IMR-90 (cell line): ENCODE data around the gene FAM83F. TPM values are rescaled to one million over a fixed set of nuclear protein-coding genes. Genes with fewer than 3 reads are reported as not detected.

ENCODE experiments used
- ATAC-seq: fragments of 200-7000 bp; cut with Tn5 transposase; 2 replicates; pipeline ENCODE4 v1.9.1; 2020; ENCODE audit warnings: low read depth, mild to moderate bottlenecking, moderate library complexity
- BruUV-seq: library from RNA; stranded (reverse); fragments of 400-500 nt; replicated peaks from 2 replicates; lab custom pipeline; 2021; lab: Mats Ljungman, UMichigan
- CTCF ChIA-PET: fragments of 300-600 bp; formaldehyde crosslinking; extraction: SDS; loops from one replicate; lab custom pipeline; 2021; ENCODE audit warnings: antibody characterized with exemption; lab: Yijun Ruan, JAX
- POLR2A ChIA-PET: fragments of 300-600 bp; sonication (Branson Sonifier 250); formaldehyde crosslinking; loops from one replicate; lab custom pipeline; 2022; ENCODE audit warnings: antibody characterized with exemption; ENCODE audit not compliant: unreplicated experiment; lab: Charles Lee
- DNase-seq: peaks from one replicate; pipeline ENCODE4 v3.0.0; 2013
- H2AFZ ChIP-seq: replicated peaks from 2 replicates; pipeline ENCODE3; 2013; ENCODE audit warnings: low read length, mild to moderate bottlenecking; ENCODE audit not compliant: poor library complexity
- H2AK5ac ChIP-seq: 2 replicates; pipeline ENCODE4 v1.6.1; 2013; ENCODE audit warnings: low read depth, low read length, inconsistent platforms
- H2AK9ac ChIP-seq: replicated peaks from 2 replicates; pipeline ENCODE3; 2013; ENCODE audit warnings: mild to moderate bottlenecking, low read depth, low read length, moderate library complexity; ENCODE audit not compliant: poor library complexity
- H2BK120ac ChIP-seq: 2 replicates; pipeline ENCODE4 v1.6.1; 2013; ENCODE audit warnings: low read depth, low read length, inconsistent platforms
- H2BK15ac ChIP-seq: 3 replicates; pipeline ENCODE4 v1.6.1; 2013; ENCODE audit warnings: low read depth, low read length, inconsistent platforms
- H2BK20ac ChIP-seq: 2 replicates; pipeline ENCODE4 v1.6.1; 2013; ENCODE audit warnings: low read depth, mild to moderate bottlenecking, inconsistent platforms, low read length, moderate library complexity
- H2BK5ac ChIP-seq: 2 replicates; pipeline ENCODE4 v1.6.1; 2013; ENCODE audit warnings: mild to moderate bottlenecking, low read depth, low read length, inconsistent platforms; ENCODE audit not compliant: poor library complexity, severe bottlenecking
- H3K14ac ChIP-seq: replicated peaks from 2 replicates; pipeline ENCODE4 v1.6.1; 2013; ENCODE audit warnings: low read depth, low read length, inconsistent platforms
- H3K18ac ChIP-seq: 2 replicates; pipeline ENCODE4 v1.6.1; 2013; ENCODE audit warnings: low read depth, low read length, control low read depth
- H3K23ac ChIP-seq: 2 replicates; pipeline ENCODE4 v1.6.1; 2013; ENCODE audit warnings: low read depth, low read length, inconsistent platforms
- H3K27ac ChIP-seq: 2 replicates; pipeline ENCODE4 v1.5.1; 2013; ENCODE audit warnings: mild to moderate bottlenecking, control low read depth, low read length; ENCODE audit not compliant: insufficient read depth
- H3K27me3 ChIP-seq: 2 replicates; pipeline ENCODE4 v1.6.1; 2013; ENCODE audit warnings: low read length; ENCODE audit not compliant: control insufficient read depth, insufficient read depth
- H3K36me3 ChIP-seq: 2 replicates; pipeline ENCODE4 v1.6.1; 2013; ENCODE audit warnings: low read length, mixed read lengths; ENCODE audit not compliant: control insufficient read depth, insufficient read depth
- H3K4ac ChIP-seq: 2 replicates; pipeline ENCODE4 v1.6.1; 2013; ENCODE audit warnings: low read depth, low read length, inconsistent platforms
- H3K4me1 ChIP-seq: 2 replicates; pipeline ENCODE4 v1.6.1; 2013; ENCODE audit warnings: low read length, mixed read lengths; ENCODE audit not compliant: control insufficient read depth, insufficient read depth
- H3K4me2 ChIP-seq: 2 replicates; pipeline ENCODE4 v1.6.1; 2013; ENCODE audit warnings: low read depth, mild to moderate bottlenecking, control low read depth, low read length, moderate library complexity
- H3K4me3 ChIP-seq: 2 replicates; pipeline ENCODE4 v1.5.1; 2013; ENCODE audit warnings: low read depth, mild to moderate bottlenecking, control low read depth, low read length, moderate library complexity; ENCODE audit not compliant: insufficient read depth
- H3K56ac ChIP-seq: 2 replicates; pipeline ENCODE4 v1.6.1; 2013; ENCODE audit warnings: low read length, inconsistent platforms; ENCODE audit not compliant: insufficient read depth; ENCODE audit errors: extremely low read depth
- H3K79me1 ChIP-seq, 2 experiments: 2 replicates each; pipeline ENCODE4 v1.6.1; 2013; ENCODE audit warnings: low read length in 2 of 2, inconsistent platforms in 1 of 2, low read depth in 1 of 2
- H3K9ac ChIP-seq: 2 replicates; pipeline ENCODE4 v1.6.1; 2013; ENCODE audit warnings: low read depth, low read length, control low read depth
- H3K9me1 ChIP-seq: 2 replicates; pipeline ENCODE4 v1.6.1; 2013; ENCODE audit warnings: low read length, inconsistent platforms; ENCODE audit not compliant: insufficient read depth
- H3K9me3 ChIP-seq: 2 replicates; pipeline ENCODE4 v1.6.1; 2013; ENCODE audit warnings: low read length; ENCODE audit not compliant: control insufficient read depth, insufficient read depth
- H4K20me1 ChIP-seq: 2 replicates; pipeline ENCODE4 v1.6.1; 2013; ENCODE audit warnings: low read length, inconsistent platforms; ENCODE audit not compliant: insufficient read depth
- H4K5ac ChIP-seq: 2 replicates; pipeline ENCODE4 v1.6.1; 2013; ENCODE audit warnings: mild to moderate bottlenecking, low read depth, low read length, control low read depth
- H4K8ac ChIP-seq, 2 experiments: 2 replicates each; pipeline ENCODE4 v1.6.1; 2013; ENCODE audit warnings: low read depth in 2 of 2, low read length in 2 of 2, control low read depth in 1 of 2, inconsistent platforms in 1 of 2
- H4K91ac ChIP-seq: 2 replicates; pipeline ENCODE4 v1.6.1; 2013; ENCODE audit warnings: low read depth, low read length, inconsistent platforms; ENCODE audit not compliant: insufficient read depth
- BHLHE40 ChIP-seq: fragments of 150-350 bp; IDR thresholded peaks from 2 replicates; pipeline ENCODE4 v1.6.1; 2016; ENCODE audit warnings: mild to moderate bottlenecking, low read depth, low read length
- CEBPB ChIP-seq: IDR thresholded peaks from 2 replicates; pipeline ENCODE4 v1.6.1; 2012; ENCODE audit warnings: low read depth, low read length, improper control_type of control experiment
- CHD1 ChIP-seq: IDR thresholded peaks from 2 replicates; pipeline ENCODE4 v1.6.1; 2012; ENCODE audit warnings: low read depth, low read length, improper control_type of control experiment
- FOS ChIP-seq: fragments of 150-350 bp; IDR thresholded peaks from 2 replicates; pipeline ENCODE4 v1.6.1; 2016; ENCODE audit warnings: low read depth, low read length
- MAFK ChIP-seq: IDR thresholded peaks from 2 replicates; pipeline ENCODE4 v1.6.1; 2012; ENCODE audit warnings: low read depth, low read length, improper control_type of control experiment
- MAZ ChIP-seq: IDR thresholded peaks from 2 replicates; pipeline ENCODE4 v1.6.1; 2012; ENCODE audit warnings: low read depth, mild to moderate bottlenecking, low read length, improper control_type of control experiment, moderate library complexity, borderline replicate concordance
- MXI1 ChIP-seq: IDR thresholded peaks from 2 replicates; pipeline ENCODE4 v1.6.1; 2012; ENCODE audit warnings: low read depth, mild to moderate bottlenecking, low read length, moderate library complexity, borderline replicate concordance
- NFE2L2 ChIP-seq: fragments of 150-350 bp; IDR thresholded peaks from 2 replicates; pipeline ENCODE4 v1.6.1; 2016; ENCODE audit warnings: low read depth, mild to moderate bottlenecking, low read length
- POLR2A ChIP-seq: IDR thresholded peaks from 2 replicates; pipeline ENCODE4 v1.6.1; 2012; ENCODE audit warnings: mild to moderate bottlenecking, low read depth, low read length
- RAD21 ChIP-seq: IDR thresholded peaks from 2 replicates; pipeline ENCODE4 v1.6.1; 2012; ENCODE audit warnings: low read length, improper control_type of control experiment
- RCOR1 ChIP-seq: IDR thresholded peaks from 2 replicates; pipeline ENCODE4 v1.6.1; 2012; ENCODE audit warnings: mild to moderate bottlenecking, low read length, improper control_type of control experiment; ENCODE audit not compliant: insufficient replicate concordance
- RFX5 ChIP-seq: IDR thresholded peaks from 2 replicates; pipeline ENCODE4 v1.8.0; 2012; ENCODE audit warnings: low read depth, mild to moderate bottlenecking, low read length, moderate library complexity
- SMC3 ChIP-seq: fragments of 150-350 bp; IDR thresholded peaks from 2 replicates; pipeline ENCODE4 v1.6.1; 2016; ENCODE audit warnings: low read depth, mild to moderate bottlenecking, antibody characterized with exemption, low read length, moderate library complexity
- WGBS, 2 experiments: methylation state at CpG; one replicate each; pipeline versions ENCODE4 v1.1.5 to v1.1.7; 2013; ENCODE audit warnings: missing lambda C conversion rate in 2 of 2; ENCODE audit not compliant: insufficient read length in 1 of 2; ENCODE audit errors: extremely low coverage in 2 of 2; 5-methylcytosine and 5-hydroxymethylcytosine counted together
- dilution Hi-C: fragments of 300-500 bp; cut with HindIII; formaldehyde crosslinking; loops from one replicate; pipeline ENCODE4 v1.14.3; 2018; ENCODE audit warnings: low sequenced_read_pairs; ENCODE audit not compliant: unreplicated experiment
- in situ Hi-C: fragments of 300-500 bp; cut with MboI; formaldehyde crosslinking; loops from 3 replicates; pipeline ENCODE4 v1.14.3; 2019; ENCODE audit warnings: low sequenced_read_pairs, inconsistent platforms, mixed read lengths
- intact Hi-C: fragments of 100-400 bp; cut with micrococcal nuclease; formaldehyde crosslinking; loops from 2 replicates; pipeline ENCODE4 v1.10.0; 2022
- polyA plus RNA-seq, 3 experiments: library from polyadenylated mRNA; depleted of rRNA; stranded (reverse); fragments of >200 nt; gene quantifications; 2 replicates each; pipeline ENCODE4 v1.2.3, GENCODE V29; 2012; ENCODE audit warnings: low replicate concordance in 1 of 3
- total RNA-seq: library from RNA; depleted of rRNA; stranded (reverse); fragments of >200 nt; gene quantifications from 2 replicates; pipeline ENCODE4 v1.2.3, GENCODE V29; 2012
- TF ChIP-seq, protein P1 (sequence below): fragments of 150-350 bp; IDR thresholded peaks from 2 replicates; pipeline ENCODE4 v1.6.1; 2017; ENCODE audit warnings: mild to moderate bottlenecking, antibody characterized with exemption, low read length, low read depth
- TF ChIP-seq, protein P2 (sequence below): fragments of 150-350 bp; IDR thresholded peaks from 2 replicates; pipeline ENCODE4 v1.6.1; 2016; ENCODE audit warnings: low read depth, mild to moderate bottlenecking, low read length, moderate library complexity, borderline replicate concordance
- TF ChIP-seq, protein P3 (sequence below): conservative IDR thresholded peaks from 2 replicates; pipeline ENCODE4 v1.5.1; 2012; ENCODE audit warnings: mild to moderate bottlenecking, low read depth, low read length, improper control_type of control experiment

Gene FAM83F
- total and polyA plus RNA-seq, 2 of the 4 experiments (the other 2 are of a cell fraction) = not detected

DNA sequence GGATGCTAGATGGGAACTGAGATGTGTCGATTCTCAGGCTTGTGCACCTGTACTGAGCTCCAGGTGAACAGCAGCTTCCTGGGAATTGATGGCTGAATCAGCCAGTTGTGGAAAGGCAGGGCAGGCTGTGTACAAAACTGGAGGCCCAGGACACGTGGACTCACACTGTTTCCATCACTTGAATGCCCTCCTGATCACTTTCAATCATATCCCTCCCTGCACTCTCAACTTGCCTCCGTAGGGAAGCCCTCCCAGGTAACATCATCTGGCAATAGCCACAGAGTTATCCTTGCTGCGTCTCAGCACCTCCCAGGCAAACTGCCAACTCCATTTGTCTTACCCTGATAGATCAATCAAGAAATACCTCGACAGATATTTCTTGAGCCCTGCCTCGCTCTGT lies 10.1 kb downstream of the FAM83F start:
- Histone ChIP-seq H3K9me1 (no peaks in the 10 kb centered on the region), H3K9me3 (no peaks in the 10 kb centered on the region), H4K5ac (no peak overlapping the region), H2AK5ac (no peak overlapping the region), H3K23ac (no peak overlapping the region), H3K9ac (no peak overlapping the region), H3K27ac (no peak overlapping the region), H3K56ac (no peak overlapping the region), H4K20me1 (no peaks in the 10 kb centered on the region), H4K91ac (no peak overlapping the region), H3K27me3 (peaks cover 61% of the 10 kb centered on the region), H3K4me1 (peaks cover 2% of the 10 kb centered on the region; the same call in 1 of the 2 replicates), H3K4me3 (no peak overlapping the region), H4K8ac (no peak overlapping the region), H3K18ac (no peak overlapping the region), H2BK20ac (no peak overlapping the region), H3K4me2 (no peak overlapping the region), H3K36me3 (no peaks in the 10 kb centered on the region), H2BK15ac (no peak overlapping the region), H3K14ac (no peak overlapping the region), H2BK120ac (no peak overlapping the region), H3K4ac (no peak overlapping the region), H2AK9ac (no peak overlapping the region), H2BK5ac (no peak overlapping the region), H2AFZ (no peak overlapping the region), H3K79me1 (no peaks in the 10 kb centered on the region)
- POLR2A ChIA-PET = no interaction called here
- dilution Hi-C loops = no loop called here
- BruUV-seq = no TSS peak
- 23% methylated on average over 2 of the region's 6 CpGs; no CpG with 5 or more reads in 1 of the 2 experiments for WGBS, 2 experiments
- in situ Hi-C loops = no loop called here
- intact Hi-C loops = no loop called here
- TF ChIP-seq SMC3 (no peak), CHD1 (no peak), POLR2A (no peak), MAZ (no peak), FOS (no peak), MXI1 (no peak), RCOR1 (no peak), MAFK (no peak), RFX5 (no peak), BHLHE40 (no peak), NFE2L2 (no peak), RAD21 (no peak), CEBPB (no peak)
- TF ChIP-seq, protein P1, sequence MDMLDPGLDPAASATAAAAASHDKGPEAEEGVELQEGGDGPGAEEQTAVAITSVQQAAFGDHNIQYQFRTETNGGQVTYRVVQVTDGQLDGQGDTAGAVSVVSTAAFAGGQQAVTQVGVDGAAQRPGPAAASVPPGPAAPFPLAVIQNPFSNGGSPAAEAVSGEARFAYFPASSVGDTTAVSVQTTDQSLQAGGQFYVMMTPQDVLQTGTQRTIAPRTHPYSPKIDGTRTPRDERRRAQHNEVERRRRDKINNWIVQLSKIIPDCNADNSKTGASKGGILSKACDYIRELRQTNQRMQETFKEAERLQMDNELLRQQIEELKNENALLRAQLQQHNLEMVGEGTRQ = no peak
- TF ChIP-seq, protein P2, sequence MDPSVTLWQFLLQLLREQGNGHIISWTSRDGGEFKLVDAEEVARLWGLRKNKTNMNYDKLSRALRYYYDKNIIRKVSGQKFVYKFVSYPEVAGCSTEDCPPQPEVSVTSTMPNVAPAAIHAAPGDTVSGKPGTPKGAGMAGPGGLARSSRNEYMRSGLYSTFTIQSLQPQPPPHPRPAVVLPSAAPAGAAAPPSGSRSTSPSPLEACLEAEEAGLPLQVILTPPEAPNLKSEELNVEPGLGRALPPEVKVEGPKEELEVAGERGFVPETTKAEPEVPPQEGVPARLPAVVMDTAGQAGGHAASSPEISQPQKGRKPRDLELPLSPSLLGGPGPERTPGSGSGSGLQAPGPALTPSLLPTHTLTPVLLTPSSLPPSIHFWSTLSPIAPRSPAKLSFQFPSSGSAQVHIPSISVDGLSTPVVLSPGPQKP = no peak
- TF ChIP-seq, protein P3, sequence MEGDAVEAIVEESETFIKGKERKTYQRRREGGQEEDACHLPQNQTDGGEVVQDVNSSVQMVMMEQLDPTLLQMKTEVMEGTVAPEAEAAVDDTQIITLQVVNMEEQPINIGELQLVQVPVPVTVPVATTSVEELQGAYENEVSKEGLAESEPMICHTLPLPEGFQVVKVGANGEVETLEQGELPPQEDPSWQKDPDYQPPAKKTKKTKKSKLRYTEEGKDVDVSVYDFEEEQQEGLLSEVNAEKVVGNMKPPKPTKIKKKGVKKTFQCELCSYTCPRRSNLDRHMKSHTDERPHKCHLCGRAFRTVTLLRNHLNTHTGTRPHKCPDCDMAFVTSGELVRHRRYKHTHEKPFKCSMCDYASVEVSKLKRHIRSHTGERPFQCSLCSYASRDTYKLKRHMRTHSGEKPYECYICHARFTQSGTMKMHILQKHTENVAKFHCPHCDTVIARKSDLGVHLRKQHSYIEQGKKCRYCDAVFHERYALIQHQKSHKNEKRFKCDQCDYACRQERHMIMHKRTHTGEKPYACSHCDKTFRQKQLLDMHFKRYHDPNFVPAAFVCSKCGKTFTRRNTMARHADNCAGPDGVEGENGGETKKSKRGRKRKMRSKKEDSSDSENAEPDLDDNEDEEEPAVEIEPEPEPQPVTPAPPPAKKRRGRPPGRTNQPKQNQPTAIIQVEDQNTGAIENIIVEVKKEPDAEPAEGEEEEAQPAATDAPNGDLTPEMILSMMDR = no peak
- no peak for ATAC-seq
- CTCF ChIA-PET = interaction anchor here (0.6 kb wide), 1 partner anchor 468 kb away, joined by 4 read pairs; no protein-coding TSS in a partner anchor
- DNase-seq = no peak
